IMR-90 (cell line): ENCODE results near the gene DNAH5.

Source experiments
- MAZ ChIP-seq: IDR thresholded peaks from 2 replicates; pipeline ENCODE4 v1.6.1; 2012; ENCODE audit warnings: low read depth, mild to moderate bottlenecking, low read length, improper control_type of control experiment, moderate library complexity, borderline replicate concordance
- RAD21 ChIP-seq: IDR thresholded peaks from 2 replicates; pipeline ENCODE4 v1.6.1; 2012; ENCODE audit warnings: low read length, improper control_type of control experiment
- RFX5 ChIP-seq: IDR thresholded peaks from 2 replicates; pipeline ENCODE4 v1.8.0; 2012; ENCODE audit warnings: low read depth, mild to moderate bottlenecking, low read length, moderate library complexity
- TF ChIP-seq, protein P1 (sequence below): conservative IDR thresholded peaks from 2 replicates; pipeline ENCODE4 v1.5.1; 2012; ENCODE audit warnings: mild to moderate bottlenecking, low read depth, low read length, improper control_type of control experiment

DNA sequence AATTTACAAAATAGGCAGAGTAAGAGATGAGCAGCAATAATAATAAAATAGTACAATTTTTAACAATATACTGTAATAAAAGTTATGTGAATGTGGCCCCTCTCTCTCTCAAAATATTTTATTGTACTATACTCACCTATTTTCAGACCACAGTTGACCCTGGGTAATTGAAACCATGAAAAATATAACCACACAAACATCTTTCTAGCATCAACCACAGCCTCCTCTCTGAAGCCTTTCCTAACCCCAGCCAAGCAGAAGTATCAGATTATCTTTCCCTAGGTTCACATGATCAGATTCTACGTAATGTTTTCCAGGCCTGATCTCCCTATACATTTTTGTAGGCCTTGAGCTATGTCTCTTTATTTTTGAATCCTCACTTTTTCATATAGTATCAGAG is 35.2 kb downstream of the DNAH5 start:
- TF ChIP-seq, protein P1, sequence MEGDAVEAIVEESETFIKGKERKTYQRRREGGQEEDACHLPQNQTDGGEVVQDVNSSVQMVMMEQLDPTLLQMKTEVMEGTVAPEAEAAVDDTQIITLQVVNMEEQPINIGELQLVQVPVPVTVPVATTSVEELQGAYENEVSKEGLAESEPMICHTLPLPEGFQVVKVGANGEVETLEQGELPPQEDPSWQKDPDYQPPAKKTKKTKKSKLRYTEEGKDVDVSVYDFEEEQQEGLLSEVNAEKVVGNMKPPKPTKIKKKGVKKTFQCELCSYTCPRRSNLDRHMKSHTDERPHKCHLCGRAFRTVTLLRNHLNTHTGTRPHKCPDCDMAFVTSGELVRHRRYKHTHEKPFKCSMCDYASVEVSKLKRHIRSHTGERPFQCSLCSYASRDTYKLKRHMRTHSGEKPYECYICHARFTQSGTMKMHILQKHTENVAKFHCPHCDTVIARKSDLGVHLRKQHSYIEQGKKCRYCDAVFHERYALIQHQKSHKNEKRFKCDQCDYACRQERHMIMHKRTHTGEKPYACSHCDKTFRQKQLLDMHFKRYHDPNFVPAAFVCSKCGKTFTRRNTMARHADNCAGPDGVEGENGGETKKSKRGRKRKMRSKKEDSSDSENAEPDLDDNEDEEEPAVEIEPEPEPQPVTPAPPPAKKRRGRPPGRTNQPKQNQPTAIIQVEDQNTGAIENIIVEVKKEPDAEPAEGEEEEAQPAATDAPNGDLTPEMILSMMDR: no peak
- no peak for TF ChIP-seq RFX5
- no peak for TF ChIP-seq RAD21
- TF ChIP-seq MAZ: no peak
